A673 (cell line): Measurements from ENCODE around the gene TRIM26.

Experiments
- EZH2 ChIP-seq: fragments of 200-600 bp; sonication (generic); IDR thresholded peaks from 2 replicates; pipeline ENCODE4 v1.6.1; 2017; ENCODE audit warnings: borderline replicate concordance, low read depth, mild to moderate bottlenecking, mixed read lengths, antibody characterized with exemption, low read length; ENCODE audit not compliant: poor library complexity, severe bottlenecking
- TF ChIP-seq, protein P1 (sequence below): fragments of 300-800, 200-600 bp; sonication (generic); conservative IDR thresholded peaks from 2 replicates; pipeline ENCODE4 v1.5.1; 2017; ENCODE audit warnings: low read depth, mild to moderate bottlenecking, antibody characterized with exemption, low read length, moderate library complexity, mixed read lengths

DNA sequence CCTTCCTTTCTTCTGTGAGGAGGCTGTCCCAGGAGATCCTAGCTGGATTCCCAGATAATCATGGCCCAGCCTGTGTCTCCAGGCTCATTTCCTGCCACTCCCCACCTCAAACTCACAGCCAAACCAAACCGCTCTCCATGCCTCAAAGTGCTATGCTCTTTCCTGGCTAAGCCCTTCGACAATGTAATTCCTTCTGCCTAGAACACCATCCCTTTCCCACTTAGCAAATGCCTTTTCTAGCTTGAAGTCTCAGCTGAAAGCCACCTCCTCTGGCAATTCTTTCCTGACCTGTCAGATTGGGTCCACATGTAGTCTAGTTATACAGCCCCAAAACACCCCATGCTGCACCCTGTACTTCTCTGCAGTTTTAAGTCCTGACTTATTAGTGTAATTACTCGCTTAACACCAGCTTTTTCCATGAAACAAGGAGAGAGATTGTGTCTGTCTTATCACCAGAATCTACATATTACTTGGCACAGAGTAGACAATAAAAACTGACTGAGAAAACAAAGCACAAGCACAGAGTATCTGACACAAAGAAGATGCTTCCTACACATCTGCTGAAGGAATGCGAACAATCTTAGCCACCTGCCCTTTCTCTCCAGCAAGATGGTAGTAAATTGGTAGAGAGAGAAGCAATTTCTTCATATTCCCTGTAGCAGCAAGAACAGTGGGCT, 5.4 kb downstream of the TRIM26 start:
- TF ChIP-seq, protein P1, sequence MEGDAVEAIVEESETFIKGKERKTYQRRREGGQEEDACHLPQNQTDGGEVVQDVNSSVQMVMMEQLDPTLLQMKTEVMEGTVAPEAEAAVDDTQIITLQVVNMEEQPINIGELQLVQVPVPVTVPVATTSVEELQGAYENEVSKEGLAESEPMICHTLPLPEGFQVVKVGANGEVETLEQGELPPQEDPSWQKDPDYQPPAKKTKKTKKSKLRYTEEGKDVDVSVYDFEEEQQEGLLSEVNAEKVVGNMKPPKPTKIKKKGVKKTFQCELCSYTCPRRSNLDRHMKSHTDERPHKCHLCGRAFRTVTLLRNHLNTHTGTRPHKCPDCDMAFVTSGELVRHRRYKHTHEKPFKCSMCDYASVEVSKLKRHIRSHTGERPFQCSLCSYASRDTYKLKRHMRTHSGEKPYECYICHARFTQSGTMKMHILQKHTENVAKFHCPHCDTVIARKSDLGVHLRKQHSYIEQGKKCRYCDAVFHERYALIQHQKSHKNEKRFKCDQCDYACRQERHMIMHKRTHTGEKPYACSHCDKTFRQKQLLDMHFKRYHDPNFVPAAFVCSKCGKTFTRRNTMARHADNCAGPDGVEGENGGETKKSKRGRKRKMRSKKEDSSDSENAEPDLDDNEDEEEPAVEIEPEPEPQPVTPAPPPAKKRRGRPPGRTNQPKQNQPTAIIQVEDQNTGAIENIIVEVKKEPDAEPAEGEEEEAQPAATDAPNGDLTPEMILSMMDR, result no peak
- TF ChIP-seq EZH2, result no peak
